MM.1S (cell line): ENCODE data around the gene MAP3K2.

ENCODE experiments used
- DNase-seq: peaks from one replicate; pipeline ENCODE4 v3.0.0-alpha.2; 2015
- H2AFZ ChIP-seq: fragments of 300-600 bp; sonication (generic); 2 replicates; pipeline ENCODE4 v1.6.0; 2016; ENCODE audit warnings: antibody characterized with exemption, low read length
- H3F3A ChIP-seq: fragments of 300-600 bp; sonication (generic); 2 replicates; pipeline ENCODE4 v1.6.1; 2016; ENCODE audit warnings: mild to moderate bottlenecking, antibody characterized with exemption, low read length, moderate library complexity, mixed read lengths; ENCODE audit not compliant: insufficient read depth
- H3K27ac ChIP-seq: fragments of 300-600 bp; sonication (generic); 2 replicates; pipeline ENCODE4 v1.5.1; 2016; ENCODE audit warnings: mild to moderate bottlenecking, low read length
- H3K27me3 ChIP-seq: fragments of 300-600 bp; sonication (generic); replicated peaks from 2 replicates; pipeline ENCODE4 v1.6.0; 2016; ENCODE audit warnings: low read length; ENCODE audit not compliant: insufficient read depth
- H3K36me3 ChIP-seq: fragments of 300-600 bp; sonication (generic); replicated peaks from 2 replicates; pipeline ENCODE4 v1.6.1; 2016; ENCODE audit warnings: mild to moderate bottlenecking, low read length, mixed read lengths; ENCODE audit not compliant: insufficient read depth
- H3K4me1 ChIP-seq: fragments of 300-600 bp; sonication (generic); 2 replicates; pipeline ENCODE4 v1.6.1; 2016; ENCODE audit warnings: low read length, mixed read lengths
- H3K4me2 ChIP-seq: fragments of 300-600 bp; sonication (generic); 2 replicates; pipeline ENCODE4 v1.6.0; 2016; ENCODE audit warnings: low read depth, low read length
- H3K4me3 ChIP-seq: fragments of 300-600 bp; sonication (generic); 2 replicates; pipeline ENCODE4 v1.5.1; 2016; ENCODE audit warnings: low read length, mixed read lengths
- H3K79me2 ChIP-seq: fragments of 300-600 bp; sonication (generic); 2 replicates; pipeline ENCODE4 v1.6.1; 2016; ENCODE audit warnings: mixed run types, low read length, mixed read lengths
- H3K9ac ChIP-seq: fragments of 300-600 bp; sonication (generic); 2 replicates; pipeline ENCODE4 v1.6.1; 2016; ENCODE audit warnings: low read length, mixed read lengths
- H3K9me2 ChIP-seq: fragments of 300-600 bp; sonication (generic); replicated peaks from 2 replicates; pipeline ENCODE4 v1.6.1; 2016; ENCODE audit warnings: mild to moderate bottlenecking, low read length, mixed read lengths; ENCODE audit not compliant: insufficient read depth
- H3K9me3 ChIP-seq: fragments of 300-600 bp; sonication (generic); replicated peaks from 2 replicates; pipeline ENCODE4 v1.6.1; 2016; ENCODE audit warnings: mild to moderate bottlenecking, low read length, mixed read lengths; ENCODE audit not compliant: insufficient read depth
- H4K20me1 ChIP-seq: fragments of 300-600 bp; sonication (generic); 2 replicates; pipeline ENCODE4 v1.6.1; 2016; ENCODE audit warnings: mild to moderate bottlenecking, low read length, moderate library complexity, mixed read lengths; ENCODE audit not compliant: insufficient read depth
- CTCF ChIP-seq: fragments of 300-600 bp; sonication (generic); IDR thresholded peaks from 2 replicates; pipeline ENCODE4 v1.5.1; 2016; ENCODE audit warnings: antibody characterized with exemption, low read length, mixed read lengths
- EZH2 ChIP-seq: fragments of 300-600 bp; sonication (generic); optimal IDR thresholded peaks from 2 replicates; pipeline ENCODE3; 2017; ENCODE audit warnings: low read depth, mild to moderate bottlenecking, antibody characterized with exemption, low read length, mixed read lengths
- EZH2phosphoT487 ChIP-seq: fragments of 300-600 bp; sonication (generic); IDR thresholded peaks from 2 replicates; pipeline ENCODE4 v1.6.1; 2018; ENCODE audit warnings: antibody characterized with exemption, low read length

MAP3K2 gene

DNA sequence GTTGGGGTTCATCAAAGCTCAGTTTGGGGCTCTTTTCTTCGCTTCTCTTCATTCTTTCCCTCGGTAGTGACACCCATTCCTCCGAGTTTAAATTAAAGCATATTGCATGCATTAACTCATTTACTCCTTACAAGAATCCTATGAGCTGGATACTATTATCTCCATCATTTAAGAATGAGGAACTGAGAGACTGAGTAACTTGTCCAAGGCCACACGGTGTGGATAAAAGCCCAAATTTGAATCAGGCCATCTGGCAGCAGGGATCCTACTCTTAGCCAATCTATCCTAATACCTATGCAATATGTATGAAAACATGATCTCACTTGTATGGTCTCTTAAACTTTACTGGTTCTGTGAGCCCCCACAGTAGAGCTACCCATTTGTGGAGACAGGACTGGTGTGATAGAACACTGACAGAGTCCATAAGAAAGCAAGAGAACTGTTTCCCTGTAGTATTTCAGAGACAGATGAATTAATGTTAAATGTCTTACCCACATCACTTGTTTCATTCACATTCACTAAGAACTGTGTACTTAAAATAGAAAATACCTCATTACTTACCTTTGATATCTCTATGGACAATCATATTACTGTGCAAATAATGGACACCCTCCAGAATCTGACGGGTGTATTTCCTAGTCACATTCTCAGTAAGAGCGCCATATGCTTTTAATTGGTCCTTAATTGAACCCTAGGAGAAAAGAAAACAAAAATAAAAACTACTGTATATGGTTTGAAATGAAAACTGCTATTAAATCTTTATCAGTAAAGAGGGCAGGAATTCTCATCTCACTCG lies 73.4 kb downstream of the MAP3K2 start:
- no peak for TF ChIP-seq EZH2phosphoT487
- Histone ChIP-seq H3K9me3 (no peaks in the 10 kb centered on the region), H3F3A (0 out of 2 replicates have a peak, but pooled peaks cover 4% of the 10 kb centered on the region), H4K20me1 (no peaks in the 10 kb centered on the region), H3K4me2 (no peak overlapping the region), H3K27me3 (no peaks in the 10 kb centered on the region), H3K9ac (no peak overlapping the region), H3K79me2 (no peaks in the 10 kb centered on the region), H3K36me3 (peaks cover 4% of the 10 kb centered on the region; the same call in 1 of the 2 replicates), H3K27ac (no peak overlapping the region), H2AFZ (no peak overlapping the region), H3K9me2 (no peaks in the 10 kb centered on the region), H3K4me3 (no peak overlapping the region), H3K4me1 (peaks cover 8% of the 10 kb centered on the region)
- no peak for DNase-seq

DNA sequence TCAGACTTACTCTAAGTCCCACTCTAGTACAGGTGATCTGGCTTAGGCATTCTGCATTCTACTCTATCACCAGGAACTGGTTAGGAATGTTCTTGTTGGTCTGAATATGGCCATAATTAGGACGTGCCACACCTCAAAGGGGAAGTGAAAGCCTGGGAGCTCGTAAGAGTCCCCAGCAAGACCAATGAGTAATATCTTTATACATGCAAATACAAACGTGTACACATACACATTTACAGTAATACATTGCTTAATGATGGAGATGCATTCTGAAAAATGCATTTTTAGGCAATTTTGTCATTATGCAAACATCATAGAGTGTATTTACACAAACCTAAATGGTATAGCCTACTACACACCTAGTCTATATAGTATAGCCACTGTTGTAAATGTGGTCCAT lies 74.4 kb downstream of the MAP3K2 start:
- Histone ChIP-seq H3K9ac (no peak overlapping the region), H3K9me3 (no peaks in the 10 kb centered on the region), H3K4me2 (no peak overlapping the region), H3F3A (0 out of 2 replicates have a peak, but pooled peaks cover 4% of the 10 kb centered on the region), H3K4me1 (peaks cover 8% of the 10 kb centered on the region), H3K9me2 (no peaks in the 10 kb centered on the region), H3K4me3 (no peak overlapping the region), H2AFZ (no peak overlapping the region), H3K27me3 (no peaks in the 10 kb centered on the region), H4K20me1 (no peaks in the 10 kb centered on the region), H3K36me3 (peaks cover 4% of the 10 kb centered on the region; the same call in 1 of the 2 replicates), H3K27ac (no peak overlapping the region; the same call in 1 of the 2 replicates), H3K79me2 (no peaks in the 10 kb centered on the region)
- TF ChIP-seq EZH2 (no peak), CTCF (no peak), EZH2phosphoT487 (no peak)
- DNase-seq = no peak

DNA sequence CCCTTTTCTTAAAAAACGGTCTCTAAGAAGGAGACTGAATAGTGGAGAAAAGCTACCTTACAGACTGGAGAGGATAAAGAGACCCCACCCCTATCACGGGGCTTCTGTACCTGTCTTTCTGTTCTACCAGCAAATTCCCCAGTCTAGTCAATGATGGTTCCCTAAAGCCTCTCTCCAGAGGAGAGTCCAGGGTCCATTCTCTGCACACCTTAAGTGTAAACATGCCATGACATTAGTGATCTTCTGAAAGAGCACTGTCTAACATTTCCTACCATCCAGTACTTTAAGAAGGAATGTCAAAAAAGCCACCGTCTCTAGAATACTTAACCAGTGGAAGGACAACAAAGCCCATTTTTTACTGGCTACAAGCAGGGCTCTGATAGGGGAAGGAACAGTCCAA lies 76.8 kb downstream of the MAP3K2 start:
- no peaks in the 10 kb centered on the region for H3K79me2 ChIP-seq
- no peak overlapping the region for H3K4me3 ChIP-seq

More for the DNA sequence above, 76.8 kb downstream of the MAP3K2 start:
- Histone ChIP-seq H2AFZ (no peak overlapping the region), H3K9me3 (no peaks in the 10 kb centered on the region), H3K36me3 (peaks cover 4% of the 10 kb centered on the region; the same call in 1 of the 2 replicates), H3F3A (0 out of 2 replicates have a peak, but pooled peaks cover 4% of the 10 kb centered on the region), H4K20me1 (no peaks in the 10 kb centered on the region), H3K9ac (no peak overlapping the region), H3K4me2 (no peak overlapping the region), H3K4me1 (peaks cover 8% of the 10 kb centered on the region), H3K27ac (no peak overlapping the region), H3K9me2 (no peaks in the 10 kb centered on the region), H3K27me3 (no peaks in the 10 kb centered on the region)
- DNase-seq = no peak
- TF ChIP-seq CTCF = no peak
- no peak for TF ChIP-seq EZH2
- TF ChIP-seq EZH2phosphoT487 = no peak
